A549 (cell line): ENCODE data around the gene OCIAD2.
"Not testable (repeated sequence)": the region's sequence is repeated elsewhere in the genome, so short reads cannot be mapped to it uniquely, and the experiment has no call there.

Experiments used
- CTCF ChIP-seq: fragments of >200 bp; sonication (Bioruptor Twin); formaldehyde crosslinking; IDR thresholded peaks from 3 replicates; pipeline ENCODE4 v1.5.1; 2016
- EP300 ChIP-seq, 2 experiments: fragments of >200 bp; sonication (Bioruptor Twin); formaldehyde crosslinking; IDR thresholded peaks; 2 replicates in 1 of 2; 3 replicates in 1 of 2; pipeline ENCODE4 v1.6.1; 2016 to 2017
- KDM5A ChIP-seq: fragments of 200-600 bp; sonication (generic); IDR thresholded peaks from 2 replicates; pipeline ENCODE4 v1.6.1; 2016; ENCODE audit warnings: antibody characterized with exemption, mild to moderate bottlenecking
- NPAS2 ChIP-seq: fragments of 250-450 bp; sonication (Bioruptor Pico); IDR thresholded peaks from 2 replicates; pipeline ENCODE4 v1.8.0; 2022; ENCODE audit warnings: mild to moderate bottlenecking, moderate library complexity, borderline replicate concordance
- POLR2A ChIP-seq: IDR thresholded peaks from 2 replicates; pipeline ENCODE4 v1.6.1; 2012; ENCODE audit warnings: mild to moderate bottlenecking, low read length
- RFX5 ChIP-seq: fragments of 450-650 bp; IDR thresholded peaks from 2 replicates; pipeline ENCODE4 v1.7.1; 2014; ENCODE audit warnings: antibody characterized with exemption, mild to moderate bottlenecking, moderate library complexity

- not testable (repeated sequence) for TF ChIP-seq CTCF; RFX5; KDM5A; POLR2A; EP300 (IDR thresholded peaks at IDR 0.05); NPAS2
Observed at GRCh38 chr4:48889750-48890149, 16.8 kb downstream of the OCIAD2 start.
